GM19467 (cell line): ENCODE results near the gene FAM83D.

ENCODE experiments used
- ATAC-seq: cut with Tn5 transposase; IDR thresholded peaks from one replicate; pipeline ENCODE4 v1.9.1; 2021; ENCODE audit warnings: mild to moderate bottlenecking, moderate library complexity; ENCODE audit not compliant: unreplicated experiment

Gene FAM83D

DNA sequence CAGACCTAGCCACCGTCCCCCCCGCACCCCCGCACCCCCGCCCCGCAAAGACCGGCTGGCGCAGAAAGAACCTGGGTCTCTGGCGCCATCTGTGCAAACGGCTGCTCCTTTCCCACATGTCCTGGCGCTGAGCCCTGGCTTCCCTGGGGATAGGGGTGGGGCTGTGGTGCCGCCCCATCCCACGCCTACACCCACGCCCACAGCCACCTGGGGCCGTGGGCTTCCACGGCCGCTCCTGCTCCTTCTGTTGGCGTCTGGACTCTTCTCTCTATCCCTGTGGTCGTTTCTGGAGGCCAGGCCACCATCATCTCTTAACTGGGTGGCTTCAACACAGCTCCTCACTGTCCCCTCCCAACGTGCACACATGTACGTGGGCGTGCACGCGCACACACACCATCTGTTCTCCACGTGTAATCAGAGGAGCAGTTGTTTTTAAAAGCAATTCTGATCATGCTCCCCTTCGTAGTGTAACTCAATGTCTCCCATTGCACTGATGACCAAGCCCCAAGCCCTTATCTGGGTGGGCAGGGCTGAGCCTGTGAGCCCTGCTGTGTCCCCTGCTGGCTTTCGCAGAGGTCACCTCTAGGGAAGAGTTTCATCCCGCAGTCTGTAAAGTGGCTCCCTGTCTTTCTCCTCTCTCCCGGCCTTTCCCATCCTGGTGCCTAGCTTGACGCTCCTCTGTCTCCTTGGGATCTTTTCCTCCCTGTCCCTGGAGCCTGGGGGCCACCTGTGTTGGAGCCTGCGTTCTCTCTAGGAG, 31.9 kb upstream of the FAM83D start:
- ATAC-seq, result no peak

DNA sequence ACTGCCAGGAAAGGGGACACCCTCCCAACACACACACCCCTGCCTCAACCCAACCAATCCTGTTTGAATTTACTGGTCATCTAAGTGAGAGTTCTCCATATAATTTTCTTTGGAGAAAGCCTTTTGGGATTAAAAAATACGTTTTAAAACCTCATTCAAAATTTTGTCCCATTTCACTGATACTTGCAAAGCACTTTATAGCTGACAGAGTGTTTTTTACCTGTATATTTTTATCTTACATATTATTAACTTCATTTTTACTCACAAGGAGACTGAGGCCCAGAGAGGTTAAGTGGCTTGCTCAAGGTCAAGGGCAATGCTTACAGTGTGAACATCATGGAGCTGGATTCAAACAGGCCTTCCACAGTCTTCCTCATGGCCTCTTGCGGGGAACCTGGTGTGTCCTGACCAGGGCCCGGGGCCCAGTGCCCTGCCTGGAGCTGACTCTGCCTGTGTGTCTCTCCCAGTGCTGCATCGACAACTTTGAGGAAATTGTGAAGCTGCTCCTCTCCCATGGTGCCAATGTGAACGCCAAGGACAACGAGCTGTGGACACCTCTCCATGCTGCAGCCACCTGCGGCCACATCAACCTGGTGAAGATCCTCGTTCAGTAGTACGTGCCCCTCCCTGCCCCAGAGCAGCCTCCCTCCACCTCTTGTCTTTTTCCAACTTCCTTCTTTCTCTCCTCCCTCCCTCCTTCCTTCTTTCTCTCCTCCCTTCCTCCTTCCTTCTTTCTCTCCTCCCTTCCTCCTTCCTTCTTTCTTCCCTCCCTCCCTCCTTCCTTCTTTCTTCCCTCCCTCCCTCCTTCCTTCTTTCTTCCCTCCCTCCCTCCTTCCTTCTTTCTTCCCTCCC, 30.9 kb upstream of the FAM83D start:
- ATAC-seq, result no peak

DNA sequence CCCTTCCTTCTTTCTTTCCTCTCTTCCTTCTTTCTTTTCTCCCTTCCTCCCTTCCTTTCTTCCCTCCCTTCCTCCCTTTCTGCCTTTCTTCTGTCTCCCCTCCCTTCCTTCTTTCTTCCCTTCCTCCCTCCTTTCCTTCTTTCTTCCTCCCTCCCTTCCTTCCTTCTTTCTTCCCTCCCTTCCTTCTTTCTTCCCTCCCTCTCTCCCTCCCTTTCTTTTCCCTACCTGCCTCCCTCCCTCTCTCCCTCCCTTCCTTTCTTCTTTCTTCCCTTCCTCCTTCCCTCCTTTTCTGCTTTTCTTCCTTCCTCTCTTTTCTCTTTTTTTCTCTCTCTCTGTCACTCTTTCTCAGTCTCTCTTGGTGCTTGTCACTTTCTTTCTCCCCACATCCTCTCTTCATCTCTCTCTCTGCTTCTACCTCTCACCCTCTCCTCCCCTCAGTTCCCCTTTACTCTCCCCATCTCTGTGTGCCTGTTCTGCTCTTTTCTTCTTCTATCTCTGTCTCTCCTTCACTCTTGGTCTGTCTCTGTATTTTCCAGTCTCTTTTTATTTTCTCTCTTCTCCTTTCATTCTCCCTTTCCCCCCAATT, 30.1 kb upstream of the FAM83D start:
- no peak for ATAC-seq

DNA sequence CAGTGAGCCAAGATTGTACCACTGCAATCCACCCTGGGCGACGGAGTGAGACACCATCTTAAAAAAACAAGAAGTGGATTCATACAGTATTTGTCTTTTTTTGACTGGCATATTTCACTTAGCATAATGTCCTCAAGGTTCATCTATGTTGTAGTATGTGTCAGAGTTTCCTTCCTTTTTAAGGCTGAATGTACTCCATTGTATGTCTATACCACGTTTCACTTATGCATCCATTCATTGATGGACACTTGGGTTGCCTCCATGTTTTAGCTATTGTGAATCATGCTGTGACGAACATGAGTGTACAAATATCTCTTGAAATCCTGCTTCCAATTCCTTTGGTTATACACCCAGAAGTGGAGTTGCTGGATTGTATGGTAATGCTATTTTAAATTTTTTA, 28.9 kb upstream of the FAM83D start:
- ATAC-seq, result no peak

DNA sequence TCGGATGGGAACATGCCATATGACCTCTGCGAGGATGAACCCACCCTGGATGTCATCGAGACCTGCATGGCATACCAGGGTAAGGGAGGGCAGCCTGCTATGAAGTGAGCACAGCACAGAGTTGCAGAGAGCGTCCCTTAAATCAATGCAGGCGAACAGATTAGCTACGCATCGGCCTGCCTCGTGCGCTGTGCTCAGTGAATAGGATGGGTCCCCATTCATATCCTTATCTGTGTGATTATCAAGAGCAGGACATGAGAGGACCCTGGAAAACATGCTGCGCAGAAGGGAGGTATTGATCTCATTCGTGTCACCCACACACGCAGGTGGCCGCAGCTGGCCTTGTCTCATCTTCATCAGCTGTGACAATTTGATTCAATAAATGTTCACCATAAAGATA, 25.6 kb upstream of the FAM83D start:
- no peak for ATAC-seq

DNA sequence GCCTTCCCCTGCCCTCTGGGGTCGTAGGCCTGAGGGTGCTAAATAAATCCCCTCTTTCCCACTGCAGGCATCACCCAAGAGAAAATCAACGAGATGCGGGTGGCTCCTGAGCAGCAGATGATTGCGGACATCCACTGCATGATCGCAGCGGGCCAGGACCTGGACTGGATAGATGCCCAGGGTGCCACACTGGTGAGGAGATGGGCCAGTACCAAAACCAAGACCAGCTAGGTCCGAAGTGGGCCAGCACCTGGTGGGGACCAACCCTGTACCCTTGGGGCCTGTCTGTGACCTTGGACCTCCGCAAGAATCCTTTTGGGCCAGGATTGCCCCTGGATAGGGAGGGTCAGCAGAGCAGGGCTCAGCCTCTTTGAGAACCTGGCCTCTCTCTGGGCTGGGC, 23.6 kb upstream of the FAM83D start:
- ATAC-seq, result no peak

DNA sequence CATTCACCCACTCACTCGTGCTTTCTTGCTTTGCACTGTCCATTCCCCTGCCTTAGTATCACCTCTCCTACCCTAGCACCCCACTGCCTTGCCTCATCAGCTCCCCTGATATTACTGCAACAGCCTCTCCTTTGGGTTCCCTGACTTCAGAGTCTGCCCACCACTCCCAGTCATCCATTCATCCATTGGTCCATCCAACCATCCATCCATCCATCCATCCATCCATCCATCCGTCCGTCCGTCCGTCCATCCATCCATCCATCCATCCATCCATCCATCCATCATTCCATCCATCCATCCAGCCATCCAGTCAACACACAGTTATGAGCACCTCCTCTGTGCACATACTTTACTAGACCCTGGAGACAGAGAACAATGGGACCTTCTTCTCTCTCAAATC, 22.9 kb upstream of the FAM83D start:
- no peak for ATAC-seq

DNA sequence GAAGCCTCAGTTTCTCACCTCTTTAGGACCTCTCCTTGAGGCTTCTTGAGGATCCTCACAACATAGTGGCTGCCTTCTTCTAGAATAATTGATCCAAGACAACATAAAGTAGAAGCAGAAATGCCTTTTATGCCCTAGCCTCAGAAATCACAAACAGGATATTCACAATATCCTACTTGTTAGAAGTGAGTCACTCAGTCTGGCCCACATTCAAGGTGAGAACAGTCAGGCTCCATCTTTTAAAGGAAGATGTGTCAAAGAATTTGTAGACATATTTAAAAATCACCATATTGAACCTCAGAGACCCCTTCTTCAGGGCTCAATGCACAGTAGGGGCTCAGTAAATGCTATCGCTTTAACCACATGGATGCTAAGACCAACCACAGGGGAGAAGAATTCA, 20.8 kb upstream of the FAM83D start:
- no peak for ATAC-seq

DNA sequence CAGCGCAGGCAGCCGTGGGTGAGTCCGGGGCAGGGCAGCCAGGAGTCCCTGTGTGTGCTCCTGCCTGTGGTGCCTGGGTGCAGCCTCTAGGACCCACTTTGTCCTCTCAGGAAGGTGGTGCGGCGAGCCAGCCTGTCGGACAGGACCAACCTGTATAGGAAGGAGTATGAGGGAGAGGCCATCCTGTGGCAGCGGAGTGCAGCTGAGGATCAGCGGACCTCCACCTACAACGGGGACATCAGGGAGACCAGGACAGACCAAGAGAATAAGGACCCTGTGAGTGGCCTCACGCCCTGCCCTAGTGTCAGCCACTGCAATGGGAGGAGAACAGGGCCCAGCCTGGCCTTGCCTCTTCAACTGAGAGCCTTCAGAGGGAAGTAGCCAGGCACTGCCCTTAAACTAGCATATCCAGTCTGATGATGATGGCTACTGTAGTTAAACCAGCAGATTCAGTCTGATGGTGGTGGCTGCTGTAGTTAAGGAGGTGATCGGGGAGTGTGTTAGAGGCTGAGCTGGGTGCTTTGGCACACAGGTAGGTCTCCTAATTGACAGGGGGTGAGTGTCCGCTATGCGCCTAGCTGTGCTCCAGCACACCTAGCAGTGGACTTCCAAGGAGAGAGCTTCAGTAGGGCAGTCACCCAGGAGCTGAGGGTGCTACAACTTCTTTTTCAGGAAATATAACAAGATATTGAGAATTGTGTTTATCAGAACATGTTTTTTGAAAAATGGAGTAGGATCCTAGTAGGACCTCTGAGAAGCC, 18.1 kb upstream of the FAM83D start:
- ATAC-seq, result no peak

DNA sequence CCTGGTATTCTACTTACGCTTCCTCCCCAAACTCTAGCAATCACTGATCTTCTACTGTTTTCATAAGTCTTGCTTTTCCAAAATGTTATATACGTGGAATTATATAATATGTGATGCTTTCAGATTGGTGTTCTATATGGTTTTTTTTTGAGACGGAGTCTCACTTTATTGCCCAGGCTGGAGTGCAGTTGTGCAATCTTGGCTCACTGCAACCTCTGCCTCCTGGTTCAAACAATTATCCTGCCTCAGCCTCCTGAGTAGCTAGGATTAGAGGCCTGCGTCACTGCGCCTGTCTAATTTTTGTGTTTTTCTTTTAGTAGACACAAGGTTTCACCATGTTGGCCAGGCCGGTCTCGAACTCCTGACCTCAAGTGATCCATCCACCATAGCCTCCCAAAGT, 10.9 kb upstream of the FAM83D start:
- ATAC-seq, result no peak

DNA sequence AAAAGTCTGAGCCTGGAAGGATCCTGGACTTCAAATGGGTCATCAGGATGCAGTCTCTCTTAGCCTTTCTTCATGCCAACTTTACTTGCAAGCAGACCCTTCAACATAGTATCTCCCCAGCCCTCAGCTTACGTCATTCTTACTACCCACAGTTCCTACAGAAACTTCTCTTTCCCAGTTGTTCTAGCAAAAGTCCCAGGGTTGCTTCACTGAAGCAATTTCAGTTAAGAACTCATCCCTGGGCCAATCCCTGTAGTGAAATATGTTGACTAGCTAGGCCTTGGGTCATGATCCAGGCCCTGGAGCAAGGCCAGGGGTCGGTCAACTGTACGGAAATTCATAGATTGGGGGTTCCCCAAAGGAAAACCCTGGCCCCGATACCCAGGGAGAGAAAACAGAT, 8.6 kb upstream of the FAM83D start:
- no peak for ATAC-seq

DNA sequence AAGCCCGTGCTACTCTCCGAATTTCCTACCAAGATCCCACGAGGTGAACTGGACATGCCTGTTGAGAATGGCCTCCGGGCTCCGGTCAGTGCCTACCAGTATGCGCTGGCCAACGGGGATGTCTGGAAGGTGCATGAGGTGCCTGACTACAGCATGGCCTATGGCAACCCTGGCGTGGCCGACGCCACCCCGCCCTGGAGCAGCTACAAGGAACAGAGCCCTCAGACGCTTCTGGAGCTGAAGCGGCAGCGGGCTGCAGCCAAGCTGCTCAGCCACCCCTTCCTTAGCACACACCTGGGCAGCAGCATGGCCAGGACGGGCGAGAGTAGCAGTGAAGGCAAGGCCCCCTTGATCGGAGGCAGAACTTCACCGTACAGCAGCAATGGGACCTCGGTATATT, 8.0 kb upstream of the FAM83D start:
- no peak for ATAC-seq

DNA sequence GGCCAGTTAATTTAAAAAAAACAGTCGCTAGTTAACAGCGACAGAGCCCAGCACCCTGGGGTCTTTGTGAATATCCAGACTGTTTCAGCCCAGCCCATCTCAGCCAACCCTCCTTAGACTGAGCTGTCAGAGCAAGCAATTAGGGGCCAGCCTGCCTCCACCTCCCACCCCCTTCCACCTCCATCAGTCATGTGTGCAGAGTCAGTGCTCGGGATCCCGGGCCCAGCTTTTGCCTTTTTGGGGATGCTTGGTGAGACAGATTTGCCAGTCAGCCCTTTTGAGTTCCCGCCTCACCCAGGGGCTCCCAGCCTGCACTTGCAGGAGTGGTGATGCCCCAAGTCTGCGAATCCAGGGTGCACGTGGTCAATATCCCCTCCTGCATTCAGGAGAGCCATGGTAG, 6.5 kb upstream of the FAM83D start:
- no peak for ATAC-seq

DNA sequence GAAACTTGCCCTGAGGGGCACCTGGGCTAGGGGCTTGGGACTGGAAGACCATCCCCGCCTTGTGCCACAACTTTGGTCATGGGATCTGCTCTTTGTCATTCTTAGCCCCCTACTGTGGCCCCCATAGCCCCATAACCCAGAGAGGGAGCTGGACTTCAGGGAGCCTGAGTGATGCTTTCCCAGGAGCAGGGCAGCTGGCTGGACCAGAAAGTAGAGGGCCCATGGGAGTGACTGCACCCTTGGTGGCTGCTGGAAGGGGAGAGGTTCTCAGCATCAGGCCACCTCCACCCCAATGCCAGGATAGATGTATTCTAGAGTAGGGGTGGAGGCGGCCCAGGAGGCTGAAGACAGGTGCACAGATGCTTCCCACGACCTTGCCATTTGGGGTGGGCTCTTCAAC, 5.8 kb upstream of the FAM83D start:
- no peak for ATAC-seq

DNA sequence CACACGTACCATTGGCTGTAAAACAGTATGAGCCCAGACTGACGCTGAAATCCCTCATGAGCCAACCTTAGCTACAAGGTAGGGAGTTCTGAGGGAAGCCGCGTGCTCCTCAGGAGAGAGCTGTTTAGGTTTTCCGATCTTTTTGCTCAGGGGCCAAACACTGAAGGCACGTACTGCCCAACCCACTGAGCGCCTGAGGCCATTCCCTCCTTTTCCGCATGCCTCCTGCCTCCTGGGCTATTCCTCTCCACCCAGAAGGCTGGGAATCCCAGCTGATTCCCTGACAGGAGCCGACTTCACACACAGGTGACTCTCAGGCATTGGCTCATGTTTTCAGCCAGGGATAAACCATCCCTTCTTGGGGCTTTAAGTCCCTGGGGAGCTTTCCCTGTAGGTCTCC, 5.4 kb upstream of the FAM83D start:
- ATAC-seq, result no peak

DNA sequence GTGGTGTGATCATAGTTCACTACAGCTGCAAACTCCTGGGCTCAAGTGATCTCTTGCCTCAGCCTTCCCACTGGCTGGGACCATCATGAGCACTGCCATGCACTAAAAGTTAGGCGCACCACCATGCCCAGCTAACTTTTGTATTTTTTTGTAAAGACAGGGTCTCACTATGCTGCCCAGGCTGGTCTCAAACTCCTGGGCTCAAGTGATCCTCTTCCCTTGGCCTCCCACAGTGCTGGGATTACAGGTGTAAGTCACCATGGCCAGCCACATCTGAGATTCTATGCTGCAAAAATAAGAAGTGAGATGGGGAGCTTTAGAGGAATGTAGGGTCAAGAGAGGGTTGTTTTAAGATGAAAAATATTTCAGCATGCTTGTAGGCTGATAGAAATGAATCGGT, 1.5 kb upstream of the FAM83D start:
- ATAC-seq, result no peak

DNA sequence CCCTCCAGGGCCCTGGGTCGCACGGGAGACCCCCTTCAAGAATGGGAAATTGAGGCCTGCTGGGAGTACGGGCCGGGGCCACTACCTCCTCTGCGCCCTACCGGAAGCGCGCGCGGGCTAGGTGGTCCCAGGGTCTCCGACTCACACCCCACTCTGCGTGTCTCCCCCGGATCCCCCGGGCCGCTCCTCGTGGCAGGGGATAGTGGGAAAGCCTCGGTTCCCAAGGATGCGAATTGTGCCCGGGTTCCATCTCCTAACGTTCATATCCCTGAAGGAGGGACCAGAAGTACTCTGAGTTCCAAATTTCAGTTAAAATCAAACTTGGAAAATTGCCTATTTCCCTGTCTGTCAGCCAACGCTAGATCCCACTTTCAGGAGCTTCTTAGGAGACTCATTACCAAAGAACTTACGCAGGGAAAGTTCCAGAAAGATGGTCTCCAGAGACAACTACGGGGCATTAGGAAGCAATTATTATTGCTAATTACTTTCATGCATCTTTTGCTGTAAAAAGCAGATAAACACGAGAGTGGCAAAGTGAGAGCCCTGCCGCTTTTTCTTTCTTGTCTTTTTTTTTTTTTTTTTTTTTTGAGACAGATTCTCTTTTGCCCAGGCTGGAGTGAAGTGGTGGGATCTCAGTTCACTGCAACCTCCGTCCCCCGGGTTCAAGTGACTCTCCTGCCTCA, 858 bp downstream of the FAM83D start:
- ATAC-seq, result peak; percentile 10

DNA sequence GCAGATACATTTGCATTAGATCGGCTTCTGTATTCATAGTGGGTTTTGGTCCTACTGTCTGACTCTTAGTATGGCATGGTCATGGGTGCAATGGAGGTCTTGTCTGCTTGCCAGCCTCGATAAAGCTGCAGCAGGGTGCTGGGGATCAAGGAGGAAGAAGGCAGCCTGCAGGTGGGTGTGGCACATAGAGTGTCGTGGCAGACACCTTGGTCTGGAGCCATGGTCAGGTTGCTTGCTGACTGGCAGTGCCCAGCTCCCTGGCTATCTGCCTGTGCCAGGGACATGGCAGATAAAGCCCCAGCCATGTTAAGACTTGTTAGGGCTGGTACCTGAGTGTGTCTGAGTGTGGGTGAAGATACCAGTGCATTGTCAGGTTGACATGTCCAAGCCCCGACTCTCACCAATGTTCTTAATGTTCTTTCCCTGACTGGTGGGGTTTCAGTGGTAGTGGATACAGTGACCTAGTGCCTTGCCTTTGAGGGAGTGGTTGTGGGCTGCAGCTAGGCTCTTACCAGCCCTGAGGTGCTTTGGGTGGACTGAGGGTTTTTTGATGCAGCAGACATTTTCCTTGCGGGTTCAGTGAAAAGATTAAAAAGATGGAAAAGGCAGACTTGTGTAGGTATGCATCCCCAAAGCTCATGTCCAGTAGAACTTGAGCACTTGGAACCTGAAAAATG, 1.8 kb downstream of the FAM83D start:
- no peak for ATAC-seq

DNA sequence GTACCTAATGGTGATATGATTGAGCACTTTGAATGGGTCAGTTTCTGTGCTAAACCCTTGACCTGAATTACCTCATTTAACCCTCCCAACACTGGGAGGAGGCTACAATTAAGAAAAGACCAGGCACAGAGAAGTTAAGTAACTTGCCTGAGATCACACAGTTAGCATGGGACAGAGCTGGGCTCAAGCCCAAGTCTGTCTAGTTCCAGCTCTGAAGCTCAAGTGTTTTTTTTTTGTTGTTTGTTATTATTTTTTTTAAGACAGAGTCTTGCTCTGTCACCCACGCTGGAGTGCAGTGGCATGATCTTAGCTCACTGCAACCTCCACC, 4.0 kb downstream of the FAM83D start:
- ATAC-seq, result no peak

DNA sequence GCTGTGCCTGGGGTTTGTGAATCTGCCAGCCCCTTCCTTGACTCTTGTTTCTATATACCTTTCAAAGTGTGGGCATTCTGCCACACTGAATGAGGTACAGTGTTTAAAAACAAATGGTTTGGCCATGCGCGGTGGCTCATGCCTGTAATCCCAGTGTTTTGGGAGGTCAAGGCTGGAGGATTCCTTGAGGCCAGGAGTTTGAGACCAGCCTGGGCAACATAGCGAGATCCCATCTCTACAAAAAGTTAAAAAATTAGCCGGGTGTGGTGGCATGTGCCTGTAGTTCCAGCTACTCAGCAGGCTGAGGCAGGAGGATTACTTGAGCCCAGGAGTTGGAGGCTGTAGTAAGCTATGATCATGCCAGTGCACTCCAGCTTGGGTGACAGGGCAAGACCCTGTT, 5.8 kb downstream of the FAM83D start:
- ATAC-seq, result no peak
